GM23338 (cell line): ENCODE data around the gene FYN.

Experiments used
- CREB1 ChIP-seq: fragments of 250-450 bp; sonication (Bioruptor Pico); IDR thresholded peaks from 2 replicates; pipeline ENCODE4 v1.5.0; 2020; ENCODE audit warnings: low read depth, mild to moderate bottlenecking, moderate library complexity
- EZH2 ChIP-seq: fragments of 200-600 bp; sonication (generic); IDR thresholded peaks from one replicate; pipeline ENCODE4 v1.8.0; 2017; ENCODE audit warnings: antibody characterized with exemption, mild to moderate bottlenecking, low read depth; ENCODE audit not compliant: unreplicated experiment
- EZH2phosphoT487 ChIP-seq: fragments of 200-600 bp; sonication (generic); IDR thresholded peaks from one replicate; pipeline ENCODE4 v1.8.1; 2018; ENCODE audit warnings: antibody characterized with exemption; ENCODE audit not compliant: unreplicated experiment
- JUNB ChIP-seq: IDR thresholded peaks from one replicate; pipeline ENCODE4 v1.6.1; 2016; ENCODE audit warnings: antibody characterized with exemption; ENCODE audit not compliant: unreplicated experiment
- POLR2AphosphoS5 ChIP-seq: IDR thresholded peaks from 2 replicates; pipeline ENCODE4 v1.6.1; 2016; ENCODE audit warnings: antibody characterized with exemption, low read depth
- STAT1 ChIP-seq: IDR thresholded peaks from one replicate; pipeline ENCODE4 v1.6.1; 2016; ENCODE audit warnings: antibody characterized with exemption; ENCODE audit not compliant: unreplicated experiment
- ZNF114 ChIP-seq: fragments of 250-450 bp; sonication (Bioruptor Pico); IDR thresholded peaks from 2 replicates; pipeline ENCODE4 v1.5.0; 2020; ENCODE audit warnings: mild to moderate bottlenecking, moderate library complexity
- TF ChIP-seq, protein P1 (sequence below), 2 experiments: fragments of 200-600 bp in 1 of 2; sonication (generic) in 1 of 2; conservative IDR thresholded peaks; 2 replicates each; pipeline versions ENCODE4 v1.5.1 to v1.6.1; 2016 to 2017; ENCODE audit warnings: antibody characterized with exemption in 2 of 2, low read depth in 2 of 2, mild to moderate bottlenecking in 2 of 2, moderate library complexity in 1 of 2
- TF ChIP-seq, protein P2 (sequence below): IDR thresholded peaks from one replicate; pipeline ENCODE4 v1.6.1; 2018; ENCODE audit warnings: antibody characterized with exemption; ENCODE audit not compliant: unreplicated experiment
- TF ChIP-seq, protein P3 (sequence below): IDR thresholded peaks from 2 replicates; pipeline ENCODE4 v1.6.1; 2016; ENCODE audit warnings: antibody characterized with exemption

DNA sequence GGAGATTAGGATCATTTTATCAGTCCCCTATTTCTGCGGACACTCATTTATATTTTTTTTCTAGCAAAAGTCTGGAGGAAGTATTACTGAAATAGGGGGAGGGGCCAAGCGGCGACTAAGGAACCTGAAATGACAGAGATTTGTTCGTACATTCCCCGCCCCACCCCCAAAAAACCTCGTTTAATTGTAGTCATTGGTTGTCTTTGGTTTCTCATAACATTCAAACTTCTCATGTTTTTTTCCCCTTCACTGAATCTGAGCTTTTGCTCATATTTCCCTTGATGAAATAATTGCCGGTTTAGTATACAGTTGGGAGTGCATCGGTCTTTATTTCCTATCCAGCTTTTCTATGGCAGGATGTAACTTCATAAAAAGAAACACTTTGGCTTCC, 768 bp upstream of the FYN start:
- TF ChIP-seq CREB1 (CRISPR knock-in tag) (no peak), POLR2AphosphoS5 (no peak), EZH2 (no peak), EZH2phosphoT487 (no peak), JUNB (no peak), STAT1 (no peak), ZNF114 (CRISPR knock-in tag) (no peak)
- TF ChIP-seq, protein P1, sequence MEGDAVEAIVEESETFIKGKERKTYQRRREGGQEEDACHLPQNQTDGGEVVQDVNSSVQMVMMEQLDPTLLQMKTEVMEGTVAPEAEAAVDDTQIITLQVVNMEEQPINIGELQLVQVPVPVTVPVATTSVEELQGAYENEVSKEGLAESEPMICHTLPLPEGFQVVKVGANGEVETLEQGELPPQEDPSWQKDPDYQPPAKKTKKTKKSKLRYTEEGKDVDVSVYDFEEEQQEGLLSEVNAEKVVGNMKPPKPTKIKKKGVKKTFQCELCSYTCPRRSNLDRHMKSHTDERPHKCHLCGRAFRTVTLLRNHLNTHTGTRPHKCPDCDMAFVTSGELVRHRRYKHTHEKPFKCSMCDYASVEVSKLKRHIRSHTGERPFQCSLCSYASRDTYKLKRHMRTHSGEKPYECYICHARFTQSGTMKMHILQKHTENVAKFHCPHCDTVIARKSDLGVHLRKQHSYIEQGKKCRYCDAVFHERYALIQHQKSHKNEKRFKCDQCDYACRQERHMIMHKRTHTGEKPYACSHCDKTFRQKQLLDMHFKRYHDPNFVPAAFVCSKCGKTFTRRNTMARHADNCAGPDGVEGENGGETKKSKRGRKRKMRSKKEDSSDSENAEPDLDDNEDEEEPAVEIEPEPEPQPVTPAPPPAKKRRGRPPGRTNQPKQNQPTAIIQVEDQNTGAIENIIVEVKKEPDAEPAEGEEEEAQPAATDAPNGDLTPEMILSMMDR (conservative IDR thresholded peaks at IDR 0.05; ENCODE audit: low read depth in 2 of 2): no peak
- TF ChIP-seq, protein P2, sequence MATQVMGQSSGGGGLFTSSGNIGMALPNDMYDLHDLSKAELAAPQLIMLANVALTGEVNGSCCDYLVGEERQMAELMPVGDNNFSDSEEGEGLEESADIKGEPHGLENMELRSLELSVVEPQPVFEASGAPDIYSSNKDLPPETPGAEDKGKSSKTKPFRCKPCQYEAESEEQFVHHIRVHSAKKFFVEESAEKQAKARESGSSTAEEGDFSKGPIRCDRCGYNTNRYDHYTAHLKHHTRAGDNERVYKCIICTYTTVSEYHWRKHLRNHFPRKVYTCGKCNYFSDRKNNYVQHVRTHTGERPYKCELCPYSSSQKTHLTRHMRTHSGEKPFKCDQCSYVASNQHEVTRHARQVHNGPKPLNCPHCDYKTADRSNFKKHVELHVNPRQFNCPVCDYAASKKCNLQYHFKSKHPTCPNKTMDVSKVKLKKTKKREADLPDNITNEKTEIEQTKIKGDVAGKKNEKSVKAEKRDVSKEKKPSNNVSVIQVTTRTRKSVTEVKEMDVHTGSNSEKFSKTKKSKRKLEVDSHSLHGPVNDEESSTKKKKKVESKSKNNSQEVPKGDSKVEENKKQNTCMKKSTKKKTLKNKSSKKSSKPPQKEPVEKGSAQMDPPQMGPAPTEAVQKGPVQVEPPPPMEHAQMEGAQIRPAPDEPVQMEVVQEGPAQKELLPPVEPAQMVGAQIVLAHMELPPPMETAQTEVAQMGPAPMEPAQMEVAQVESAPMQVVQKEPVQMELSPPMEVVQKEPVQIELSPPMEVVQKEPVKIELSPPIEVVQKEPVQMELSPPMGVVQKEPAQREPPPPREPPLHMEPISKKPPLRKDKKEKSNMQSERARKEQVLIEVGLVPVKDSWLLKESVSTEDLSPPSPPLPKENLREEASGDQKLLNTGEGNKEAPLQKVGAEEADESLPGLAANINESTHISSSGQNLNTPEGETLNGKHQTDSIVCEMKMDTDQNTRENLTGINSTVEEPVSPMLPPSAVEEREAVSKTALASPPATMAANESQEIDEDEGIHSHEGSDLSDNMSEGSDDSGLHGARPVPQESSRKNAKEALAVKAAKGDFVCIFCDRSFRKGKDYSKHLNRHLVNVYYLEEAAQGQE: no peak
- TF ChIP-seq, protein P3, sequence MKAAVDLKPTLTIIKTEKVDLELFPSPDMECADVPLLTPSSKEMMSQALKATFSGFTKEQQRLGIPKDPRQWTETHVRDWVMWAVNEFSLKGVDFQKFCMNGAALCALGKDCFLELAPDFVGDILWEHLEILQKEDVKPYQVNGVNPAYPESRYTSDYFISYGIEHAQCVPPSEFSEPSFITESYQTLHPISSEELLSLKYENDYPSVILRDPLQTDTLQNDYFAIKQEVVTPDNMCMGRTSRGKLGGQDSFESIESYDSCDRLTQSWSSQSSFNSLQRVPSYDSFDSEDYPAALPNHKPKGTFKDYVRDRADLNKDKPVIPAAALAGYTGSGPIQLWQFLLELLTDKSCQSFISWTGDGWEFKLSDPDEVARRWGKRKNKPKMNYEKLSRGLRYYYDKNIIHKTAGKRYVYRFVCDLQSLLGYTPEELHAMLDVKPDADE: no peak
